Skeletal muscle satellite cell (primary cell): ENCODE data around the gene CAMTA1.

Source experiments
- H3K27me3 ChIP-seq: 2 replicates; pipeline ENCODE4 v1.7.0; 2013; ENCODE audit warnings: low read length; ENCODE audit not compliant: control insufficient read depth, insufficient read depth
- H3K36me3 ChIP-seq: 2 replicates; pipeline ENCODE4 v1.7.0; 2013; ENCODE audit warnings: mild to moderate bottlenecking, control low read depth, low read length; ENCODE audit not compliant: insufficient read depth
- H3K4me1 ChIP-seq: 2 replicates; pipeline ENCODE4 v1.7.0; 2013; ENCODE audit warnings: low read length; ENCODE audit not compliant: control insufficient read depth, insufficient read depth
- H3K4me2 ChIP-seq: 2 replicates; pipeline ENCODE4 v1.7.0; 2013; ENCODE audit warnings: mild to moderate bottlenecking, low read length
- H3K4me3 ChIP-seq: 2 replicates; pipeline ENCODE4 v1.7.0; 2013; ENCODE audit warnings: low read length
- H3K9ac ChIP-seq: 2 replicates; pipeline ENCODE4 v1.7.0; 2013; ENCODE audit warnings: mild to moderate bottlenecking, low read depth, low read length, moderate library complexity
- H3K9me3 ChIP-seq: replicated peaks from 2 replicates; pipeline ENCODE4 v1.7.0; 2013; ENCODE audit warnings: mild to moderate bottlenecking, control low read depth, low read length

The CAMTA1 gene

DNA sequence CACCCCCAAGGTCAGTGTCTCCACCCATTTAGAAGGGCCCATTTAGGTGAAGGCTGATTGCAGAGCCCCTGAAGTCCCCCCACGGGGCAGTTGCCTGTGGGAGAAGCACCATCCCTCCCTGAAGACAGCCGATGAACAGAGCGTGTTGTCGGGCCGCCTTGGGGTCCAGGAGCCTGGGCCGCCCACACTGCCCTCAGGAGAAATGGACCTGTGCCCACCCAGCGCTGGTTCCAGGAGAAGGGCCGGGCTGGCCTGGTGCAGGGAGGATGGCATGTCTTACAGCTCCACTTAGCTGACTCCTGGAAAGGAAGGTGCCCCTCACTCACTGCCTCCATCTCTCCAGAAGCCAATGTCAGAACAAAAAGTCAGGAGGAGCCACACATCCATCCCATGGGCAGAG, 733.2 kb downstream of the CAMTA1 start:
- Histone ChIP-seq H3K9me3 (no peaks in the 10 kb centered on the region), H3K9ac (no peak overlapping the region), H3K4me2 (no peak overlapping the region), H3K4me3 (no peak overlapping the region), H3K4me1 (no peaks in the 10 kb centered on the region), H3K27me3 (peaks cover 16% of the 10 kb centered on the region), H3K36me3 (no peaks in the 10 kb centered on the region)

DNA sequence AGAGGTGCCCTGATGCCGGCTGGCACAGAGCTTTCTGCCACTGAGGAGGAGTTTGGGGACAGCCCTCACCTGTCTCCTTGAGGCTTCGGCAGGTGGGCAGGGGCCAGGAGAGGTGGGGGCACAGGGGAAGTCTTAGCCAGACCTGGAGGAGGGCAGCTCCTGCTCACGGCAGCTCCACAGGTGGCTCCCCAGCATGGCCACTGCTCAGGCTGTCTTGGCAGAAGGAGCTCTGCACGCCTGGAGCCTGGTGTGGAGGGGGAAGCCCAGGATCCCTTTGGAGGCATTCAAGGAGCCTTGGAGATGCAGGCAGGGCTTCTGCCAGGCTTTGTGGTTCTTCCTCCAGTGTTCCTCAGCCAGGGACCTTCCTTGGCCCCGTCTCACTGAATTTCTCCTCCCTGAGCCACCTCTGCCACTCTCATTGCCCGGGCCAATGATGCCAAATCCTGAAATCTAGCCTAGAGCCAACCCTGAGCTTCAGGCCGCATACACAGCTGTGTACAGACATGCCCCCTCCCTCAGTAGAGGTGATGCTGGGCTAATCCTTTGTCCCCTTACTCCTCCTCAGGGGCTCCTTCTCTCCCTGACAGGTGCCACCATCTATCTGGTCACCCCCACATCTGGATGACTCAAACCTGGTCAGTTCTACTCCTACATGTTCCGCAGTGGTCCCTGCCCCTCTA, 734.1 kb downstream of the CAMTA1 start:
- Histone ChIP-seq H3K4me1 (no peaks in the 10 kb centered on the region), H3K4me3 (no peak overlapping the region), H3K4me2 (no peak overlapping the region), H3K27me3 (peaks cover 16% of the 10 kb centered on the region), H3K36me3 (no peaks in the 10 kb centered on the region), H3K9me3 (no peaks in the 10 kb centered on the region), H3K9ac (no peak overlapping the region)

DNA sequence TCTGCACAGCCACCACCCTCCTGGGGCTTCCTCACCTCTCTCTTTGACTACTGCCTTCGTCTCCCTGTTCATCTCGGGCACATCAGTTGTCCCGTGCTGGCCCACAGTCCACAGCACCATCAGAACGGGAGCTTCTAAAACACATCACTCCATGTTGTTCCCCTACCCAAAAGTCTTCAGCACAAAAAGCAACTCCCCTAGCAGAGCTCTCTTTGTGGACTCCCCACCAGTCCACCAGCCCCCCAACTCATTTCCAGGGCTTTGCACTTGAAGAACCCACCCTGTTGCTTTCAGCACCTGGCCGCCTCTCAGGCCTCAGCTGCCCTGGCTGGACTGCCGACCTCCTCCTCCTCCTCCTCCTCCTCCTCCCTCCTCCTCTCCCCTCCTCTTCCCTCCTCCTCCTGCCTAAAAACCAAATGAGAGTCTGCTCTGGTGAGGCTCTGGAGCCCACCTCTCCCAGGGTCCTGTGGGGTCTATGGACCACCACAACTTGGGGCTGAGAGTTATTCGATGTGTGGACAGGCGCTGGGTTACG, 734.7 kb downstream of the CAMTA1 start:
- no peak overlapping the region for H3K4me3 ChIP-seq
- peaks cover 16% of the 10 kb centered on the region for H3K27me3 ChIP-seq
- no peak overlapping the region for H3K4me2 ChIP-seq
- no peak overlapping the region for H3K9ac ChIP-seq
- no peaks in the 10 kb centered on the region for H3K4me1 ChIP-seq
- H3K36me3 ChIP-seq: no peaks in the 10 kb centered on the region
- no peaks in the 10 kb centered on the region for H3K9me3 ChIP-seq

DNA sequence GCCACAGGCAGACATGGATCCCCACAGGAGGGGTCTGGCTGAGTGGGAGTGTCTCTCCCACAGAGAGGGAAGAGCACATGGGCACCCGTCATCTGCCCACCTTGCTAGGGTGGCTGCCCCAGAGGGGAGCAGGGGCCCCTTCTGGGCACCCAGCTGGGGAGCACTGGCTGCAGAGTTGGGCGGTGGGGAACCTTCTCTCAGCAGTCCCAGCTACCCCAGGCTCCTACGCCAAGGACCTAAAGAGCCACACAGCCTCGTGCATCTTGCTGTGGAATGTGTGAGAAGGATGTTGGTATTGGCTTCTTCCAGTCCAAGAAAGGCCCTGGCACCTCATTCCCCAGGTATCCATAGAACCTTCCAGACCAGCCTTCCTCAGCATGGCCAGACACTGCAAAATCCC, 735.2 kb downstream of the CAMTA1 start:
- H3K4me1 ChIP-seq: no peaks in the 10 kb centered on the region
- no peak overlapping the region for H3K4me3 ChIP-seq
- H3K4me2 ChIP-seq: no peak overlapping the region
- peaks cover 16% of the 10 kb centered on the region for H3K27me3 ChIP-seq
- no peaks in the 10 kb centered on the region for H3K9me3 ChIP-seq
- H3K9ac ChIP-seq: no peak overlapping the region
- H3K36me3 ChIP-seq: no peaks in the 10 kb centered on the region

DNA sequence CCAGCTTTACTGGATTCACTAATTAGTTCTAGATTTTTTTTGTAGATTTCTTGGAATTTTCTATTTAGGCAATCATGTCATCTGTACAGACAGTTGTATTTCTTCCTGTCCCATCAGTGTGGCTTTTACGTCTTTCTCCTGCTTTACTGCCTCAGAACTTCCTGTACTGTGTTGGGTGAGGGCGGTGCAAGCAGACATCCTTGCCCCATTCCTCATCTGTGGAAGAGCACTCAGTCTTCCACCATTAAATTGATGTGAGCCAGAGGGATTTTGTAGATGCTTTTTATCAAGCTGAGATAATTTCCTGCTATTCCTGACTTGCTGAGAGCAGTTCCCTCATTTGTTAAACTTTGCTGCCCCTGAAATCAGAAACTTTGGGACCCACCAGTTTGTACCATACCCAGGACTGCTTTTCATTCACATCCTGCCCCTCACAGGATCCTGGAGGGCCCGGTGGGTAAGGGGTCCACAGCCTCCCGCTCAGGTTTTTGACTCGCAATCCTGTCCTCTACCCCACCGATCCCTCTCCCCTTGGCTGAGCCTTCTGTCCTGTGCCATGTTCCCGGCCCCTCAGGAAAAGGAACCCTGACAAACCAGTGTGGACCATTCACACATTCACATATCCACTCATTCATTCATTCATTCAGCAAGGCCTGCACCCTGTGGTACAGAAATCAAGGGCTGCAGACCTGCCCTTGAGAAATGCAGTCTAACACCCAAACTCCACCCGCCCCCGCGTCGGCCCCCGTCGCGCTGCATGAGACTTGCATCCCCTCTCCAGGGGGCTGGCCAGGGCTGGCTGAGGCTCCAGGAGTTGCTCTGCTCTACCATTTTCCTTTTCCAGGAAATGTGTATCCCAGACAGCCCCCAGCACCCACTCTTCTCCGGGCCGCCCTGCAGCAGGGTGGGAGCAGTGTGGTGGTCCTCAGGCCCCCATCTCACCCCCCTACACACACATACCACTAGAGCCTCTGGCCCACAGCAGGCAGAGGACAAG, 739.4 kb downstream of the CAMTA1 start:
- Histone ChIP-seq H3K9ac (no peak overlapping the region), H3K4me3 (no peak overlapping the region), H3K9me3 (no peaks in the 10 kb centered on the region), H3K36me3 (no peaks in the 10 kb centered on the region), H3K27me3 (peaks cover 1% of the 10 kb centered on the region), H3K4me2 (no peak overlapping the region), H3K4me1 (peaks cover 15% of the 10 kb centered on the region)

DNA sequence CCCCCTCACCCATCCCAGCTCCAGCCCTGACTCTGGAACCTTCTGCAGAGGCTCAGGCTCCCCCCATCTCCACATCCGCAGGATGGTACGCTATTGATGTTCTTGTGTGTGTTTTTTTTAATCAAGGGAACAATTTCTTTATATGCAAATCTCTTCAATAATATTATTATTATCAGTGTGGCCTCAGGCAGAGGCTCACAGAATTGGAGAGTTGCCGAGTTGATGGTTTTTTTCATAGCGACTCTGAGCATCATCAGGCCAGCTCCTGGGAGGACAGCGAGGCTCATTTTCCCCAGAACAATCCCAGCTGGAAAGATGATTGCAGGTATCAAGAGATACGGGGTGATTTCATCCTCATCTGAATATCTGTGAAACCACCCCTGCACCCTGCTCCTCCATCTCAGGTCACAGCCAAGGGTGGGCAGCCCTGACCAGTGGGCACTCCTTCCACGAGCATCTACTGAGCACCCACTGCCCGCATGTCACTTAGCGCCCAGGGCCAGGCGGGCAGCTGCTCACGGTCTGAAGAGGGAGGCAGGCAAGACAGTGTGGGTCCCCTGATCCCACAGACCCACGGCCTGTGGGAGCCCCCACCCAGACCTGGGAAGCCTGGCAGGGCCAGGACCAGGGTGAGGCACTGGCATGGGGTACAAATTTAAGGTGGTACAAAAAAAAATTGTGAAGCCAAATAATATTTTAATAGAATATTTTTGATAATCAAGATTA, 740.2 kb downstream of the CAMTA1 start:
- Histone ChIP-seq H3K9ac (no peak overlapping the region), H3K4me2 (no peak overlapping the region), H3K36me3 (no peaks in the 10 kb centered on the region), H3K4me1 (peaks cover 15% of the 10 kb centered on the region), H3K9me3 (no peaks in the 10 kb centered on the region), H3K27me3 (no peaks in the 10 kb centered on the region), H3K4me3 (no peak overlapping the region)

DNA sequence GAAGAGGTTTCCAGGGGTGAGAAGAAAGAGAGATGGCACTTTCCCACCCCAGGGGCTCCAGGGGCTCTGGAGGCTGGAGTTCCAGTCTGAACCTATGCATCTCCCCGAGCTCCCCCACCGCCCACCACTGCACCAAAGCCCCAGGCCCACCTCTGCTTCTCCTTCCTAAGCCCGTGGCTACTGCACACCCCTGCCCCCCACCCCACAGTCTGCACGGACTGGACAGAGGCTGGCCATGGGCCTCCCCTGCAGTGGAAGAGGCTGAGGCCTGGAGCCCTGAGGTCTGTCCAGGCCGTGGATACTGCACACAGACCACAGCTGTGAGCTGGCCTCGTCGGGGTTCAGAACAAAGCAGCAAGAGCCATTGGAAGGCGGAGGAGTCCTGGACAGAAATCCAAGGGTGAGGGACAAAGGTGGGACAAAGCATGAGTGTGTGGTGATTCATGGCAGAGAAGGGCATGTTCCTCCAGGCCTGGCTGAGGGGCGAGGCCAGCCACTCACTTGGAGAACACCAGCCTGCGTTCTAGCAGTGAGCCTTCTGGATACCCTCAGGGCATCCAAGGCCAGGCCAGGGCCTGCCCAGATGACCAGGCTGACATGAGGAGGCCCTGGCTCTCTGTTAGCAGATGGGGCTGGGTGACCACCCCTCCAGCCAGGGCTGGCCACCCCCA, 741.1 kb downstream of the CAMTA1 start:
- Histone ChIP-seq H3K27me3 (no peaks in the 10 kb centered on the region), H3K4me3 (no peak overlapping the region), H3K36me3 (no peaks in the 10 kb centered on the region), H3K4me1 (peaks cover 15% of the 10 kb centered on the region), H3K9me3 (no peaks in the 10 kb centered on the region), H3K4me2 (no peak overlapping the region), H3K9ac (no peak overlapping the region)

DNA sequence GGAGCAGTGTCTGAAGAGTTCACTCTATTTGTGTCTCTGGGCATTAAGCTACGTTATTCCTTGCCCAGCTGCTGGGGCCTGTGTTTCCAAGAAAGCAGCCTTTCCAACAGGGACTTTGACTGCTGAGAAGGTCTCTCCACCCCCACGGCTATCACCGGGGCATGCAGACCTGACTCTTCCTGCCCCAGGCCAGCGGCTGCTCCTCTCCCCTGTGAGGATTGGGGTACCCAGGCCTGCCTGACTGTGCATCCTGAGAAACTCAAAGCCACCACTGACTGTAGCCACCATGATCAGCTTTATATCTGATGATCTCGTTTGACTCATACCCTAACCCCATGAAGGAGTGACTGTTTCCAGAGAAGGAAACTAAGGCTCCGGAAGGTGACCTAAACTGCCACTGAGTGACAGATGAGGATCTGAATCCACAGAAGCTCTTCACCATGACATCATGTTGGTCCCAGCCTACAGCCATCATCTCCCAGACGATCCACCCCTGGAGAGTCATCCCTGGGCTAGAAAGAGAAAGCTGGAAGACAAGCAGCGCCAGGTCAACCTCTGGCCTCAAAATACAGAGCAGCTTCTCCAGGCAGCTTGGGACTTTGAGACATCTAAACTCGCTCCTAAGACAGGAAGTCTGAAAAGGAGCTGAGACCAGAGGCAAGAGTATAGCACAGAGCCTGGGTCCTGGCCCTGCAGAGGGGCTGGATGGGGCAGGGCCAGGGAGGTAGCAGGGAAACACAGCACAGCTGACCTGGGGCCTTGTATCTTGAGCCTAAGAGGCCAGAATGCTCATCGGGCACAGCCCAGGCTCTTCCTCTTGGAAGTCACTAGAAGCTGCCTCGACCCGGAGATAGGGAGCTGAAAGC, 741.8 kb downstream of the CAMTA1 start:
- no peaks in the 10 kb centered on the region for H3K9me3 ChIP-seq
- no peak overlapping the region for H3K4me2 ChIP-seq
- no peaks in the 10 kb centered on the region for H3K27me3 ChIP-seq
- H3K4me1 ChIP-seq: peaks cover 15% of the 10 kb centered on the region
- no peak overlapping the region for H3K9ac ChIP-seq
- H3K36me3 ChIP-seq: no peaks in the 10 kb centered on the region
- no peak overlapping the region for H3K4me3 ChIP-seq

DNA sequence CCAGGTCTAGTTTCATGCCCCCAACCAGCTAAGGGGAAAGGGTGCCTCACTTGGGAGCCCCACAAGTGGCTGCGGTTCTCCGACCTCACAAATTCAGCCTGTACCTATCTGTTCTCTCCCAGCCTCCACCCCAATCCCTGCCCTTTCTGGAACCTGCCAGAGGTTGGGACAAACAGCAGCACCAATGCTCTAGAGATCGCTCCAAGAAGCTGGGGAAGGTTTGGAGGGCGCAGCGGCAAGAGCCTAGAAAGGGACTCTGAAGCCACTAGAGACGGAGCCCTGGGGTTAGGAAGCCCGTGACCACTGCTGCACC, 742.4 kb downstream of the CAMTA1 start:
- Histone ChIP-seq H3K36me3 (no peaks in the 10 kb centered on the region), H3K9me3 (no peaks in the 10 kb centered on the region), H3K4me3 (no peak overlapping the region), H3K27me3 (no peaks in the 10 kb centered on the region), H3K4me1 (peaks cover 15% of the 10 kb centered on the region), H3K9ac (no peak overlapping the region), H3K4me2 (no peak overlapping the region)

DNA sequence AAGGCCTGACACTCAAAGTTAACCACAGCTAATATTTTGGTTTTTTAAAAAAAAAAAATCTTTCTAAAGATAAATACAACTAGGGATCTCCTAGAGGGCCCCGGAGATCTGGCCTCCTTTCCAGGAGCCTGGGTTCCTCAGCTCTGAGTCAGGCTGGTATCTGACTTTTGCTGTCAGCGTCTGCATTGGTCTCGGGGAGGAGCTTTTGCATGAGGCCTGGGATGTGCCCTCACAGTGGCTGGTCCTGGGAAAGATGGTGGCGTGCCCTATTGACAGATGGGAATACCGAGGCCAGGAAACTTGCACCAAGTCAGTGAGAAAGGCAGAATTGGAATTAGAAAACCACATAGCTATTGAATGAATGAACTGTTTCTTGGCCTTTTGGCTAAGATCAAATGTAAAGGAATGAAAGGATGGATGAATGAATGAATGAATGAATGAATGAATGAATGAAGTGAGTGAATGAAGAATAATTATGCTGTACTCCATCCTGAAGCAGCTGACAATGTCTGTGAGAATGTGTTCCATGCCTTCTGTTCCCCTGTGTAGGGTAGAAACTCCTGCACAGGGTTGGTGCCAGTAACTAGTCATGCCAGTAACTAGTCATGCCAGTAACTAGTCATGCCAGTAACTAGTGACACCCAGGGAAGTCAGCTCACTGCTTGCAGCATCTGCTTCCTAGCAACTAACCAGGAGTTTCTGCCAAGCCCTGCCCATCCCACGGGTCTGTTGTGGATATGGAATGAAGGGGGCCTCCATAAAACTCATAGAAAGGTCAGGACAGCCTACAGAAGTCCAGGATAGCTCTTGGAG, 743.3 kb downstream of the CAMTA1 start:
- Histone ChIP-seq H3K36me3 (no peaks in the 10 kb centered on the region), H3K4me3 (no peak overlapping the region), H3K9ac (no peak overlapping the region), H3K9me3 (no peaks in the 10 kb centered on the region), H3K4me2 (no peak overlapping the region), H3K27me3 (no peaks in the 10 kb centered on the region), H3K4me1 (peaks cover 15% of the 10 kb centered on the region)
